ENCODE data around the gene PTN.

PTN gene

GRCh38 chr7:137282043-137282442 lies 61.5 kb downstream of the PTN start:
- no peaks in the 10 kb centered on the region for H3K9me2 ChIP-seq (ENCODE audit: low read depth, low read length)
- no peaks in the 10 kb centered on the region for H3K9me3 ChIP-seq (ENCODE audit: low read length)
- H3K4me2 ChIP-seq (ENCODE audit: low read length), result no peak overlapping the region
- H3K4me1 ChIP-seq (ENCODE audit: insufficient read depth, low read length, severe bottlenecking), result no peaks in the 10 kb centered on the region
- no peaks in the 10 kb centered on the region for H3K36me3 ChIP-seq (ENCODE audit: insufficient read depth, low read length)
- no peaks in the 10 kb centered on the region for H3K79me2 ChIP-seq (ENCODE audit: insufficient read depth, low read length)
- H4K20me1 ChIP-seq (ENCODE audit: insufficient read depth, low read length), result no peaks in the 10 kb centered on the region
- no peak overlapping the region for H3K27ac ChIP-seq (ENCODE audit: low read depth, low read length, poor library complexity, severe bottlenecking)
- H2AFZ ChIP-seq (ENCODE audit: low read length), result no peak overlapping the region
- H3K9ac ChIP-seq (ENCODE audit: low read length), result no peak overlapping the region
- no peaks in the 10 kb centered on the region for H3K27me3 ChIP-seq (ENCODE audit: insufficient read depth, low read length)
- no peaks in the 10 kb centered on the region for H3F3A ChIP-seq (ENCODE audit: insufficient read depth, low read length)
- no peak overlapping the region for H3K4me3 ChIP-seq (ENCODE audit: low read depth, low read length, poor library complexity, severe bottlenecking)
- no peak for TF ChIP-seq CTCF (IDR thresholded peaks at IDR 0.05; ENCODE audit: low read length)
- TF ChIP-seq EZH2 (IDR thresholded peaks at IDR 0.05; ENCODE audit: borderline replicate concordance, low read length), result no peak

- H3K27me3 ChIP-seq (ENCODE audit: insufficient read depth, low read length), result no peaks in the 10 kb centered on the region
- no peaks in the 10 kb centered on the region for H3K36me3 ChIP-seq (ENCODE audit: insufficient read depth, low read length)
- no peaks in the 10 kb centered on the region for H3K9me3 ChIP-seq (ENCODE audit: low read length)
- H3K79me2 ChIP-seq (ENCODE audit: insufficient read depth, low read length), result no peaks in the 10 kb centered on the region
- no peak overlapping the region for H3K4me2 ChIP-seq (ENCODE audit: low read length)
- H3K9ac ChIP-seq (ENCODE audit: low read length), result no peak overlapping the region
- no peaks in the 10 kb centered on the region for H3K4me1 ChIP-seq (ENCODE audit: insufficient read depth, low read length, severe bottlenecking)
- no peak overlapping the region for H2AFZ ChIP-seq (ENCODE audit: low read length)
- H4K20me1 ChIP-seq (ENCODE audit: insufficient read depth, low read length), result no peaks in the 10 kb centered on the region
- no peaks in the 10 kb centered on the region for H3F3A ChIP-seq (ENCODE audit: insufficient read depth, low read length)
- H3K9me2 ChIP-seq (ENCODE audit: low read depth, low read length), result no peaks in the 10 kb centered on the region; the same call in 1 of the 2 replicates
- no peak overlapping the region for H3K27ac ChIP-seq (ENCODE audit: low read depth, low read length, poor library complexity, severe bottlenecking)
- H3K4me3 ChIP-seq (ENCODE audit: low read depth, low read length, poor library complexity, severe bottlenecking), result no peak overlapping the region
- TF ChIP-seq CTCF (IDR thresholded peaks at IDR 0.05; ENCODE audit: low read length), result no peak
- TF ChIP-seq EZH2 (IDR thresholded peaks at IDR 0.05; ENCODE audit: borderline replicate concordance, low read length), result no peak
These were observed 67.3 kb downstream of the PTN start for GRCh38 chr7:137276189-137276588.

GRCh38 chr7:137272249-137272648 lies 71.3 kb downstream of the PTN start:
- no peak overlapping the region for H3K27ac ChIP-seq (ENCODE audit: low read depth, low read length, poor library complexity, severe bottlenecking)
- H4K20me1 ChIP-seq (ENCODE audit: insufficient read depth, low read length), result no peaks in the 10 kb centered on the region

More at GRCh38 chr7:137272249-137272648, 71.3 kb downstream of the PTN start:
- TF ChIP-seq EZH2 (IDR thresholded peaks at IDR 0.05; ENCODE audit: borderline replicate concordance, low read length), result no peak
- TF ChIP-seq CTCF (IDR thresholded peaks at IDR 0.05; ENCODE audit: low read length), result no peak
- H3F3A ChIP-seq (ENCODE audit: insufficient read depth, low read length), result no peaks in the 10 kb centered on the region
- no peak overlapping the region for H2AFZ ChIP-seq (ENCODE audit: low read length)
- no peak overlapping the region for H3K4me3 ChIP-seq (ENCODE audit: low read depth, low read length, poor library complexity, severe bottlenecking)
- no peak overlapping the region for H3K4me2 ChIP-seq (ENCODE audit: low read length)
- no peaks in the 10 kb centered on the region for H3K36me3 ChIP-seq (ENCODE audit: insufficient read depth, low read length)
- H3K9me3 ChIP-seq (ENCODE audit: low read length), result no peaks in the 10 kb centered on the region
- no peaks in the 10 kb centered on the region for H3K4me1 ChIP-seq (ENCODE audit: insufficient read depth, low read length, severe bottlenecking)
- H3K9ac ChIP-seq (ENCODE audit: low read length), result no peak overlapping the region
- no peaks in the 10 kb centered on the region; the same call in 1 of the 2 replicates for H3K9me2 ChIP-seq (ENCODE audit: low read depth, low read length)
- no peaks in the 10 kb centered on the region for H3K79me2 ChIP-seq (ENCODE audit: insufficient read depth, low read length)
- no peaks in the 10 kb centered on the region for H3K27me3 ChIP-seq (ENCODE audit: insufficient read depth, low read length)
